HG03521 (cell line): ENCODE measurements around the gene DEFB112.

Experiments
- ATAC-seq: cut with Tn5 transposase; IDR thresholded peaks from one replicate; pipeline ENCODE4 v1.9.1; 2021; ENCODE audit warnings: mild to moderate bottlenecking, moderate library complexity; ENCODE audit not compliant: unreplicated experiment

The DEFB112 gene

DNA sequence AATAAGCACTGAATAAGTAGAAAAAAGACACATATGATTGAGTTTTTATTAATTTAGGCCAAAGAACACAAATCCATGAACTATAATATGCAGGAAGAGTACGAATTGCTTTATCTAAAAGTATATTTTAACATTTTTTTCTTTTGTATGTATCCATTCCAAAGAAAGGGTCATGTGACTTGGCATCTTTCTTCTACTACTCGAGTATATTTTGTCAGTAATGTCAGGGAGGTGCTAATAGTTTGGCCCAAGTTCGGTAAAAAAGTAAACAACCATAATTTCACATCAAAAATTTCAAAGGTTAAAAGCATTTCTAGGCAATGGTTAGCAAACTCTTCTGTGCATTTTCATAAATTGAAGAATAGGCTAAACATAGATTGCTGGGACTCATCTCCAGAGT is 46.6 kb downstream of the DEFB112 start:
- no peak for ATAC-seq

DNA sequence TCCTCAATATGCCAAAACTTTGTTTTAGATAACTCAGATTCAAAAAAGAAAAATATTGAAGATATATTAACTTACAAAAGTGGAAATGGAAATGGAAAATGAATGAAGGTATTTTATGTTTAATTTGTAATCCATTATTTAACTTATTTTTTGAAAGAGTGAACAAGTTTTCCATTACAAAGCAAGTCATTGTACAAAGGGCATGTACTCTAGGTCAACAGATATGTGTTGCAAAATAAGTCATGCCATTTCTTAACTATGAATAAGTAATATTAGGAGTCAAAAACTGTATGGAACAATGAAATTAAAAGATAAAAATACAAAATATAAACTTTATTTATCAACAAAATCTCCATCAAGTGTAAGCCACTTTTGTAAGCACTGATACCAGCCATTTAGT is 54.5 kb downstream of the DEFB112 start:
- no peak for ATAC-seq
